Endothelial cell (in vitro differentiated cells): ENCODE results near the gene NPR2. TPM values are rescaled to one million over a fixed set of nuclear protein-coding genes. Genes with fewer than 3 reads are reported as not detected.
A peak's percentile ranks its signal among the peaks of the same experiment; 100 is the strongest.

ENCODE experiments used
- DNase-seq: peaks from one replicate; pipeline ENCODE4 v3.0.0; 2021; ENCODE audit warnings: low spot score
- H3K27ac Mint-ChIP-seq: one replicate; pipeline ENCODE4 v1.8.0; 2021; ENCODE audit warnings: mixed read lengths, inconsistent platforms; ENCODE audit not compliant: unreplicated experiment
- H3K27me3 Mint-ChIP-seq: one replicate; pipeline ENCODE4 v1.8.0; 2021; ENCODE audit warnings: mild to moderate bottlenecking, moderate library complexity, mixed read lengths, inconsistent platforms; ENCODE audit not compliant: unreplicated experiment
- H3K36me3 Mint-ChIP-seq: one replicate; pipeline ENCODE4 v1.8.0; 2021; ENCODE audit warnings: mild to moderate bottlenecking, low read depth, mixed read lengths, inconsistent platforms; ENCODE audit not compliant: unreplicated experiment
- H3K4me1 Mint-ChIP-seq: one replicate; pipeline ENCODE4 v1.8.0; 2021; ENCODE audit warnings: mild to moderate bottlenecking, mixed read lengths, inconsistent platforms; ENCODE audit not compliant: unreplicated experiment
- H3K4me3 Mint-ChIP-seq: one replicate; pipeline ENCODE4 v1.8.0; 2021; ENCODE audit warnings: mild to moderate bottlenecking, mixed read lengths, inconsistent platforms; ENCODE audit not compliant: unreplicated experiment
- H3K9me3 Mint-ChIP-seq: one replicate; pipeline ENCODE4 v1.8.0; 2021; ENCODE audit warnings: mixed read lengths, inconsistent platforms; ENCODE audit not compliant: unreplicated experiment
- CTCF ChIP-seq: fragments of 200-600 bp; sonication (generic); IDR thresholded peaks from one replicate; pipeline ENCODE4 v1.5.0; 2021; ENCODE audit warnings: antibody characterized with exemption; ENCODE audit not compliant: unreplicated experiment
- total RNA-seq: library from RNA; stranded (reverse); fragmentation: NEBNext Ultra II Directional; extraction: Animal tissue kit (Norgen Biotek cat#: 25700); gene quantifications from one replicate; pipeline ENCODE4 v1.2.1, GENCODE V29; 2021; ENCODE audit not compliant: unreplicated experiment

The NPR2 gene
- total RNA-seq, 1 donor from 2014 or later: 30.8 TPM

- Mint-ChIP-seq H3K27me3 (peaks cover 3% of the 10 kb centered on the region), H3K27ac (no peak overlapping the region), H3K36me3 (no peaks in the 10 kb centered on the region), H3K4me1 (peaks cover 14% of the 10 kb centered on the region), H3K4me3 (no peak overlapping the region), H3K9me3 (no peaks in the 10 kb centered on the region)
- DNase-seq: no peak
- TF ChIP-seq CTCF: no peak
These were observed 20.3 kb upstream of the NPR2 start for GRCh38 chr9:35771075-35771433.

GRCh38 chr9:35771534-35771933 is 19.9 kb upstream of the NPR2 start:
- H3K36me3 Mint-ChIP-seq: no peaks in the 10 kb centered on the region
- no peak overlapping the region for H3K4me3 Mint-ChIP-seq
- peaks cover 16% of the 10 kb centered on the region for H3K4me1 Mint-ChIP-seq
- H3K9me3 Mint-ChIP-seq: no peaks in the 10 kb centered on the region
- no peak for TF ChIP-seq CTCF
- peaks cover 3% of the 10 kb centered on the region for H3K27me3 Mint-ChIP-seq
- H3K27ac Mint-ChIP-seq: no peak overlapping the region
- no peak for DNase-seq

GRCh38 chr9:35771943-35772342 is 19.4 kb upstream of the NPR2 start:
- no peaks in the 10 kb centered on the region for H3K9me3 Mint-ChIP-seq

GRCh38 chr9:35774907-35775635 is 16.3 kb upstream of the NPR2 start:
- H3K36me3 Mint-ChIP-seq: no peaks in the 10 kb centered on the region
- TF ChIP-seq CTCF: no peak
- H3K27me3 Mint-ChIP-seq: no peaks in the 10 kb centered on the region
- H3K9me3 Mint-ChIP-seq: no peaks in the 10 kb centered on the region
- H3K4me1 Mint-ChIP-seq: peaks cover 16% of the 10 kb centered on the region
- peak overlapping the region; percentile 74 for H3K27ac Mint-ChIP-seq
- no peak overlapping the region for H3K4me3 Mint-ChIP-seq
- DNase-seq: peak; percentile 18

More at GRCh38 chr9:35771943-35772342, 19.4 kb upstream of the NPR2 start:
- TF ChIP-seq CTCF: no peak
- DNase-seq: no peak
- Mint-ChIP-seq H3K4me3 (no peak overlapping the region), H3K4me1 (peaks cover 16% of the 10 kb centered on the region), H3K36me3 (no peaks in the 10 kb centered on the region), H3K27ac (no peak overlapping the region), H3K27me3 (peaks cover 3% of the 10 kb centered on the region)

GRCh38 chr9:35776018-35776417 is 15.4 kb upstream of the NPR2 start:
- Mint-ChIP-seq H3K27ac (no peak overlapping the region), H3K4me1 (peaks cover 16% of the 10 kb centered on the region), H3K27me3 (no peaks in the 10 kb centered on the region), H3K9me3 (no peaks in the 10 kb centered on the region), H3K4me3 (no peak overlapping the region), H3K36me3 (no peaks in the 10 kb centered on the region)
- DNase-seq: no peak
- no peak for TF ChIP-seq CTCF
